CD14-positive monocyte (primary cell): ENCODE data around the gene KCNK13. TPM values are rescaled to one million over a fixed set of nuclear protein-coding genes. Genes with fewer than 3 reads are reported as not detected.

Experiments
- DNase-seq, 3 donors: peaks; one replicate each; pipeline ENCODE4 v3.0.0-alpha.2; 2011 to 2022
- H2AFZ ChIP-seq: 2 replicates; pipeline ENCODE4 v1.6.0; 2012; ENCODE audit warnings: mild to moderate bottlenecking, low read depth, low read length, inconsistent platforms; ENCODE audit not compliant: insufficient read depth, poor library complexity, severe bottlenecking
- H3K27ac ChIP-seq, 2 donors: 1 replicate in 1 of 2; 2 replicates in 1 of 2; pipeline ENCODE4 v1.5.1; 2012 to 2013; ENCODE audit warnings: low read length in 2 of 2, control low read depth in 1 of 2, inconsistent platforms in 1 of 2, low read depth in 1 of 2, mild to moderate bottlenecking in 1 of 2
- H3K27me3 ChIP-seq, 2 donors: one replicate each; pipeline versions ENCODE4 v1.6.0 to v1.6.1; 2011 to 2013; ENCODE audit warnings: low read length in 2 of 2; ENCODE audit not compliant: control insufficient read depth in 2 of 2, insufficient read depth in 2 of 2
- H3K36me3 ChIP-seq, 2 donors: replicated peaks in 1 of 2; 1 replicate in 1 of 2; 2 replicates in 1 of 2; pipeline versions ENCODE4 v1.5.1 to v1.6.1; 2012 to 2013; ENCODE audit warnings: low read length in 2 of 2, control low read depth in 1 of 2, inconsistent platforms in 1 of 2, mild to moderate bottlenecking in 1 of 2; ENCODE audit not compliant: insufficient read depth in 2 of 2, control insufficient read depth in 1 of 2
- H3K4me1 ChIP-seq, 2 donors: 1 replicate in 1 of 2; 2 replicates in 1 of 2; pipeline versions ENCODE4 v1.5.1 to v1.6.1; 2012 to 2013; ENCODE audit warnings: low read length in 2 of 2, control low read depth in 1 of 2, inconsistent platforms in 1 of 2, mild to moderate bottlenecking in 1 of 2, moderate library complexity in 1 of 2; ENCODE audit not compliant: insufficient read depth in 2 of 2, control insufficient read depth in 1 of 2
- H3K4me2 ChIP-seq: replicated peaks from 2 replicates; pipeline ENCODE3; 2012; ENCODE audit warnings: low read length, moderate library complexity, mild to moderate bottlenecking; ENCODE audit not compliant: poor library complexity, severe bottlenecking; ENCODE audit errors: extremely low read depth
- H3K4me3 ChIP-seq, 3 experiments: fragments of 200-600 bp in 1 of 3; sonication (generic) in 1 of 3; replicated peaks in 1 of 3; 1 replicate in 2 of 3; 2 replicates in 1 of 3; pipeline ENCODE4 v1.5.1; 2011 to 2013; ENCODE audit warnings: low read length in 3 of 3, mild to moderate bottlenecking in 3 of 3, control low read depth in 2 of 3, low read depth in 2 of 3, inconsistent platforms in 1 of 3, moderate library complexity in 1 of 3
- H3K79me2 ChIP-seq: 2 replicates; pipeline ENCODE4 v1.6.0; 2012; ENCODE audit warnings: mild to moderate bottlenecking, control low read depth, inconsistent platforms, low read length, moderate library complexity; ENCODE audit not compliant: insufficient read depth
- H3K9ac ChIP-seq: 2 replicates; pipeline ENCODE4 v1.6.0; 2017; ENCODE audit warnings: low read length, mild to moderate bottlenecking; ENCODE audit not compliant: insufficient read depth, poor library complexity, severe bottlenecking
- H3K9me3 ChIP-seq, 2 donors: replicated peaks in 1 of 2; 1 replicate in 1 of 2; 2 replicates in 1 of 2; pipeline versions ENCODE4 v1.5.1 to v1.6.1; 2012 to 2013; ENCODE audit warnings: low read length in 2 of 2, control low read depth in 1 of 2; ENCODE audit not compliant: control insufficient read depth in 1 of 2, insufficient read depth in 1 of 2
- H4K20me1 ChIP-seq: 2 replicates; pipeline ENCODE4 v1.6.0; 2012; ENCODE audit warnings: mild to moderate bottlenecking, low read length, control low read depth, moderate library complexity; ENCODE audit not compliant: insufficient read depth
- H3K27ac Mint-ChIP-seq, 7 donors: one replicate each; pipeline ENCODE4 v1.8.0; 2020; ENCODE audit warnings: mild to moderate bottlenecking in 7 of 7, mixed read lengths in 7 of 7, moderate library complexity in 6 of 7, inconsistent platforms in 2 of 7
- H3K27me3 Mint-ChIP-seq, 3 donors: one replicate each; pipeline ENCODE4 v1.8.0; 2021 to 2022; ENCODE audit warnings: low read depth in 3 of 3, mild to moderate bottlenecking in 3 of 3, mixed read lengths in 3 of 3, moderate library complexity in 3 of 3, inconsistent platforms in 1 of 3
- H3K36me3 Mint-ChIP-seq, 2 donors: one replicate each; pipeline ENCODE4 v1.8.0; 2020; ENCODE audit warnings: mixed read lengths in 2 of 2, inconsistent platforms in 1 of 2, mild to moderate bottlenecking in 1 of 2
- H3K4me1 Mint-ChIP-seq: one replicate; pipeline ENCODE4 v1.8.0; 2020; ENCODE audit warnings: mild to moderate bottlenecking, mixed read lengths
- H3K4me3 Mint-ChIP-seq, 2 donors: one replicate each; pipeline ENCODE4 v1.8.0; 2020; ENCODE audit warnings: mild to moderate bottlenecking in 2 of 2, mixed read lengths in 2 of 2, moderate library complexity in 1 of 2
- H3K9me3 Mint-ChIP-seq, 7 donors: one replicate each; pipeline ENCODE4 v1.8.0; 2020 to 2022; ENCODE audit warnings: mixed read lengths in 7 of 7, mild to moderate bottlenecking in 6 of 7, moderate library complexity in 6 of 7, inconsistent platforms in 2 of 7
- CTCF ChIP-seq: fragments of 200-600 bp; IDR thresholded peaks from one replicate; pipeline ENCODE4 v1.8.0; 2022; ENCODE audit warnings: antibody characterized with exemption, mild to moderate bottlenecking
- WGBS: methylation state at CpG from one replicate; pipeline ENCODE4 v1.1.5; 2013; ENCODE audit warnings: missing lambda C conversion rate; ENCODE audit not compliant: insufficient coverage; 5-methylcytosine and 5-hydroxymethylcytosine counted together
- intact Hi-C, 2 donors: fragments of 100-400 bp; cut with micrococcal nuclease; formaldehyde crosslinking; loops; one replicate each; pipeline versions ENCODE4 v1.15.0 to v1.15.1; 2023
- polyA plus RNA-seq, 3 donors: library from polyadenylated mRNA; depleted of rRNA in 1 of 3; unstranded in 2 of 3; stranded (reverse) in 1 of 3; fragments of 300-500 nt in 2 of 3; fragments of >200 nt in 1 of 3; fragmentation: Illumina TruSeq in 2 of 3; gene quantifications; 1 replicate in 2 of 3; 2 replicates in 1 of 3; pipeline ENCODE4 v1.2.3, GENCODE V29; 2012 to 2021

Gene KCNK13
- polyA plus RNA-seq, 3 donors = 1.6 to 4.2 (median 2.9) TPM

GRCh38 chr14:90111895-90112534, 50.2 kb downstream of the KCNK13 start:
- H3K9ac ChIP-seq = no peak overlapping the region
- peaks cover 3% of the 10 kb centered on the region for H3K4me1 Mint-ChIP-seq
- H3K4me2 ChIP-seq = no peak overlapping the region
- no peaks in the 10 kb centered on the region for H3K79me2 ChIP-seq
- H3K27me3 Mint-ChIP-seq = peaks cover 10 to 35% (median 22%) of the 10 kb centered on the region in 3 donors
- no peaks in the 10 kb centered on the region for H3K27me3 ChIP-seq
- H3K9me3 Mint-ChIP-seq = peaks cover 0 to 4% (median 0%) of the 10 kb centered on the region in 7 donors
- H3K27ac ChIP-seq = no peak overlapping the region
- H3K4me3 ChIP-seq = no peak overlapping the region
- H3K4me3 Mint-ChIP-seq = no peak overlapping the region
- WGBS = 86% methylated on average over 10 of the region's 12 CpGs
- no peaks in the 10 kb centered on the region for H3K4me1 ChIP-seq
- H3K36me3 Mint-ChIP-seq = peaks cover 0 to 3% of the 10 kb centered on the region in 2 donors
- no peaks in the 10 kb centered on the region for H3K36me3 ChIP-seq
- no peak overlapping the region for H2AFZ ChIP-seq
- DNase-seq = no peak
- no peak for TF ChIP-seq CTCF
- peaks cover 10% of the 10 kb centered on the region for H4K20me1 ChIP-seq
- no peaks in the 10 kb centered on the region for H3K9me3 ChIP-seq
- no peak overlapping the region for H3K27ac Mint-ChIP-seq
- intact Hi-C loops = no loop called here

- Histone ChIP-seq H3K27me3 (no peaks in the 10 kb centered on the region), H4K20me1 (peaks cover 10% of the 10 kb centered on the region), H3K9ac (no peak overlapping the region), H2AFZ (no peak overlapping the region), H3K4me3 (no peak overlapping the region), H3K4me2 (no peak overlapping the region), H3K36me3 (no peaks in the 10 kb centered on the region), H3K9me3 (no peaks in the 10 kb centered on the region), H3K4me1 (no peaks in the 10 kb centered on the region), H3K79me2 (no peaks in the 10 kb centered on the region), H3K27ac (no peak overlapping the region)
- peaks cover 10 to 37% (median 17%) of the 10 kb centered on the region in 3 donors for H3K27me3 Mint-ChIP-seq
- H3K4me1 Mint-ChIP-seq = no peaks in the 10 kb centered on the region
- intact Hi-C loops = no loop called here
- WGBS = 96% methylated on average over 3 of the region's 5 CpGs
- H3K27ac Mint-ChIP-seq = peak overlapping the region in 1 of 7 donors; percentile 64
- no peak for DNase-seq
- H3K36me3 Mint-ChIP-seq = peaks cover 0 to 3% of the 10 kb centered on the region in 2 donors
- H3K9me3 Mint-ChIP-seq = peaks cover 0 to 6% (median under 1%) of the 10 kb centered on the region in 7 donors
- H3K4me3 Mint-ChIP-seq = no peak overlapping the region
- TF ChIP-seq CTCF = no peak
These were observed 52.8 kb downstream of the KCNK13 start for GRCh38 chr14:90114554-90114953.
